Activated CD8-positive, alpha-beta memory T cell treated with anti-CD3 and anti-CD28 coated beads for 24 hours (primary cell): ENCODE data around the gene NAE1.
A peak's percentile ranks its signal among the peaks of the same experiment; 100 is the strongest.

Experiments used
- DNase-seq: peaks from one replicate; pipeline ENCODE4 v3.0.0-alpha.2; 2020

Gene NAE1

GRCh38 chr16:66849549-66849948 is 18.8 kb upstream of the NAE1 start:
- no peak for DNase-seq

- DNase-seq, result no peak
Observed at GRCh38 chr16:66849021-66849420, 18.2 kb upstream of the NAE1 start.

GRCh38 chr16:66848172-66848571 is 17.4 kb upstream of the NAE1 start:
- DNase-seq, result no peak

GRCh38 chr16:66847533-66848067 is 16.8 kb upstream of the NAE1 start:
- no peak for DNase-seq

- no peak for DNase-seq
Observed at GRCh38 chr16:66846831-66847230, 16.1 kb upstream of the NAE1 start.

GRCh38 chr16:66846266-66846665 is 15.5 kb upstream of the NAE1 start:
- DNase-seq, result no peak

GRCh38 chr16:66845791-66846221 is 15.0 kb upstream of the NAE1 start:
- no peak for DNase-seq

- no peak for DNase-seq
Observed at GRCh38 chr16:66845080-66845410, 14.3 kb upstream of the NAE1 start.

GRCh38 chr16:66844342-66845079 is 13.7 kb upstream of the NAE1 start, which contains the start of gene CA7:
CA7 (plus strand) TSS chr16:66844414; CDS start chr16:66844488, 74 bp downstream.
- DNase-seq, result no peak

- peak; percentile 54 for DNase-seq
Observed at GRCh38 chr16:66844009-66844341, 13.2 kb upstream of the NAE1 start.

GRCh38 chr16:66843191-66843590 is 12.4 kb upstream of the NAE1 start:
- DNase-seq, result peak; percentile 47

GRCh38 chr16:66842765-66843164 is 12.0 kb upstream of the NAE1 start:
- peak; percentile 47 for DNase-seq

GRCh38 chr16:66841366-66841765 is 10.6 kb upstream of the NAE1 start:
- no peak for DNase-seq

GRCh38 chr16:66840883-66841282 is 10.1 kb upstream of the NAE1 start:
- DNase-seq, result no peak

- no peak for DNase-seq
Observed at GRCh38 chr16:66834746-66835145, 4.0 kb upstream of the NAE1 start.

GRCh38 chr16:66832661-66833305 is 2.0 kb upstream of the NAE1 start:
- DNase-seq, result peak; percentile 24

- DNase-seq, result peak; percentile 42
Observed at GRCh38 chr16:66832190-66832589, 1.4 kb upstream of the NAE1 start.

- DNase-seq, result no peak
Observed at GRCh38 chr16:66824006-66824405, 6.8 kb downstream of the NAE1 start.

GRCh38 chr16:66814734-66815133 is 16.0 kb downstream of the NAE1 start:
- DNase-seq, result no peak

- no peak for DNase-seq
Observed at GRCh38 chr16:66811043-66811442, 19.7 kb downstream of the NAE1 start.

- DNase-seq, result no peak
Observed at GRCh38 chr16:66810391-66810790, 20.4 kb downstream of the NAE1 start.

GRCh38 chr16:66809765-66810164 is 21.0 kb downstream of the NAE1 start:
- no peak for DNase-seq

GRCh38 chr16:66802159-66802558 is 28.6 kb downstream of the NAE1 start:
- no peak for DNase-seq

GRCh38 chr16:66801320-66802105 is 29.3 kb downstream of the NAE1 start, which contains the start of gene TERB1:
TERB1 (minus strand) TSS chr16:66801584; CDS start chr16:66796798, 4,786 bp downstream.
- DNase-seq, result no peak
